ENCODE data around the gene ZBTB49. TPM values are rescaled to one million over a fixed set of nuclear protein-coding genes. Genes with fewer than 3 reads are reported as not detected.

The ZBTB49 gene
- total RNA-seq, 6 donors from 2014 or later: 3.7 to 13.6 (median 4.5) TPM

GRCh38 chr4:4327652-4328121 is 37.6 kb downstream of the ZBTB49 start:
- no peak overlapping the region for H3K4me3 ChIP-seq
- H3K36me3 ChIP-seq: peaks cover 0 to under 1% (median under 1%) of the 10 kb centered on the region in 4 donors
- no peak overlapping the region for H3K27ac ChIP-seq
- ATAC-seq (ENCODE audit: low FRiP score in 2 of 2) (peak; percentile 11 to 61), DNase-seq (peak; percentile 25 to 52)
- no peaks in the 10 kb centered on the region for H3K4me1 ChIP-seq
- TF ChIP-seq EP300 (IDR thresholded peaks at IDR 0.05) (no peak), POLR2AphosphoS5 (IDR thresholded peaks at IDR 0.05) (no peak), POLR2A (IDR thresholded peaks at IDR 0.05) (no peak), CTCF (IDR thresholded peaks at IDR 0.05) (no peak)
- 45 to 51% methylated on average over 12 to 22 of the region's 22 CpGs for WGBS, 2 donors
- H3K9me3 ChIP-seq: no peaks in the 10 kb centered on the region
- no peaks in the 10 kb centered on the region for H3K27me3 ChIP-seq

GRCh38 chr4:4328206-4328605 is 38.2 kb downstream of the ZBTB49 start:
- Histone ChIP-seq H3K27me3 (no peaks in the 10 kb centered on the region), H3K4me1 (peaks cover 0 to 2% (median 0%) of the 10 kb centered on the region in 4 donors), H3K36me3 (no peaks in the 10 kb centered on the region), H3K4me3 (no peak overlapping the region), H3K9me3 (no peaks in the 10 kb centered on the region), H3K27ac (no peak overlapping the region)
- DNase-seq (no peak), ATAC-seq (ENCODE audit: low FRiP score in 2 of 2) (no peak)
- no peak for TF ChIP-seq CTCF (IDR thresholded peaks at IDR 0.05)
- TF ChIP-seq POLR2A (IDR thresholded peaks at IDR 0.05): no peak
- no peak for TF ChIP-seq POLR2AphosphoS5 (IDR thresholded peaks at IDR 0.05)
- TF ChIP-seq EP300 (IDR thresholded peaks at IDR 0.05): no peak
- 100% methylated on average over 1 of the region's 1 CpG for WGBS, 2 donors

- no peaks in the 10 kb centered on the region for H3K27me3 ChIP-seq
- H3K9me3 ChIP-seq: no peaks in the 10 kb centered on the region
- no peak for ATAC-seq (ENCODE audit: low FRiP score in 2 of 2)
- H3K4me3 ChIP-seq: no peak overlapping the region
- H3K27ac ChIP-seq: no peak overlapping the region
- no peak for DNase-seq
- TF ChIP-seq CTCF (IDR thresholded peaks at IDR 0.05): no peak
- no peak for TF ChIP-seq POLR2AphosphoS5 (IDR thresholded peaks at IDR 0.05)
- no peak for TF ChIP-seq EP300 (IDR thresholded peaks at IDR 0.05)
- no peak for TF ChIP-seq POLR2A (IDR thresholded peaks at IDR 0.05)
- 92 to 93% methylated on average over 4 of the region's 4 CpGs for WGBS, 2 donors
- H3K4me1 ChIP-seq: peaks cover 0 to 5% (median 0%) of the 10 kb centered on the region in 4 donors
- no peaks in the 10 kb centered on the region for H3K36me3 ChIP-seq
Observed at GRCh38 chr4:4328840-4329239, 38.8 kb downstream of the ZBTB49 start.

- H3K27me3 ChIP-seq: no peaks in the 10 kb centered on the region
- DNase-seq (no peak), ATAC-seq (ENCODE audit: low FRiP score in 2 of 2) (no peak)
- H3K9me3 ChIP-seq: no peaks in the 10 kb centered on the region
- H3K36me3 ChIP-seq: no peaks in the 10 kb centered on the region
- 92 to 93% methylated on average over 10 of the region's 10 CpGs for WGBS, 2 donors
- H3K4me1 ChIP-seq: peaks cover 0 to 5% (median 0%) of the 10 kb centered on the region in 4 donors
- no peak overlapping the region for H3K4me3 ChIP-seq
- TF ChIP-seq POLR2A (IDR thresholded peaks at IDR 0.05): no peak
- TF ChIP-seq CTCF (IDR thresholded peaks at IDR 0.05): no peak
- TF ChIP-seq POLR2AphosphoS5 (IDR thresholded peaks at IDR 0.05): no peak
- TF ChIP-seq EP300 (IDR thresholded peaks at IDR 0.05): no peak
- no peak overlapping the region for H3K27ac ChIP-seq
Observed at GRCh38 chr4:4329496-4329895, 39.4 kb downstream of the ZBTB49 start.

- Histone ChIP-seq H3K4me1 (peaks cover 0 to 5% (median 0%) of the 10 kb centered on the region in 4 donors), H3K9me3 (no peaks in the 10 kb centered on the region), H3K4me3 (no peak overlapping the region), H3K27ac (no peak overlapping the region), H3K36me3 (no peaks in the 10 kb centered on the region), H3K27me3 (no peaks in the 10 kb centered on the region)
- 92 to 93% methylated on average over 3 to 5 of the region's 5 CpGs for WGBS, 2 donors
- TF ChIP-seq POLR2A (IDR thresholded peaks at IDR 0.05) (no peak), POLR2AphosphoS5 (IDR thresholded peaks at IDR 0.05) (no peak), CTCF (IDR thresholded peaks at IDR 0.05) (no peak), EP300 (IDR thresholded peaks at IDR 0.05) (no peak)
- DNase-seq: no peak
- ATAC-seq (ENCODE audit: low FRiP score in 2 of 2): no peak
Observed at GRCh38 chr4:4330794-4331193, 40.7 kb downstream of the ZBTB49 start.

All from upper lobe of left lung (tissue), 6 donors.